Type B pancreatic cell (in vitro differentiated cells): Measurements from ENCODE around the gene TNFSF10. TPM values are rescaled to one million over a fixed set of nuclear protein-coding genes. Genes with fewer than 3 reads are reported as not detected.

Experiments used
- DNase-seq: peaks from one replicate; pipeline ENCODE4 v3.0.0; 2021; ENCODE audit warnings: mixed read lengths; ENCODE audit not compliant: unreplicated experiment; ENCODE audit errors: extremely low spot score
- H3K27ac Mint-ChIP-seq: 2 replicates; pipeline ENCODE4 v1.8.0; 2021; ENCODE audit warnings: mild to moderate bottlenecking, mixed read lengths
- H3K27me3 Mint-ChIP-seq: 2 replicates; pipeline ENCODE4 v1.8.0; 2021; ENCODE audit warnings: mixed read lengths
- H3K36me3 Mint-ChIP-seq: 2 replicates; pipeline ENCODE4 v1.8.0; 2021; ENCODE audit warnings: mixed read lengths
- H3K4me1 Mint-ChIP-seq: one replicate; pipeline ENCODE4 v1.8.0; 2021; ENCODE audit warnings: mixed read lengths; ENCODE audit not compliant: unreplicated experiment
- H3K4me3 Mint-ChIP-seq: 2 replicates; pipeline ENCODE4 v1.8.0; 2021; ENCODE audit warnings: mild to moderate bottlenecking, mixed read lengths
- H3K9me3 Mint-ChIP-seq: 2 replicates; pipeline ENCODE4 v1.8.0; 2021; ENCODE audit warnings: mixed read lengths
- CTCF ChIP-seq: fragments of 200-600 bp; sonication (generic); conservative IDR thresholded peaks from 2 replicates; pipeline ENCODE4 v1.5.0; 2021; ENCODE audit warnings: antibody characterized with exemption, mild to moderate bottlenecking
- total RNA-seq: library from RNA; stranded (reverse); gene quantifications from 2 replicates; pipeline ENCODE4 v1.2.1, GENCODE V29; 2021; ENCODE audit warnings: low replicate concordance

Gene TNFSF10
- total RNA-seq, 1 donor from 2014 or later = 48.1 TPM

DNA sequence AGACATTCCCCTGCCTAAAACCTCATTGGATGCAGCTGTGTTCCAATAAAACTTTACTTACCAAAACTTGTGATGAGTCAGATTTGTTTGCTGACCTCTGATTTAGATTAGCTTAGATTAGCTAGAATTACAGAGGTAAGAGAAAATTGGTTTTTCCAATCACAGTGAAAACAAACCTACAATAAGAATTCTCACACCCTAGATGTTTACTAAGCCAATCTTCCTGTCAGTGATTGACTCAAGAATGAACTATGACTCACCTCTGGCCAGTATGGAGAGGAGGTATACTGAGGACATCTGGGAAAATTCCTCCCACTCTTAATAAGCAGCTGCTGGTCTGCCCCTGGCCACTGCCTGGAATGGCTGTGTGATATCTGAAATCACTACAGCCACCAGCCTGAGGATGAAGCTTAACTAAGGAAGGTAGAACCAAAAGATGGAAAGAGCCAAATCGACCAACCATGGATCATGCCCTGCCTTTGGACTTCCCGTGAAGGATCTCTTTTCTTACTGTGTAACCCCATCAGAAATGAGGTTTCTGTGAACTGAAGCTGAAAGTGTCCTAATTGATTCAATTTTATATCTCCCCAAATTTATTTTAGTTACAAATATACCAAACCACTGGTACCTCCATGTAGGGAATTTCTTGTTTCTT lies 55.9 kb downstream of the TNFSF10 start:
- H3K4me3 Mint-ChIP-seq = no peak overlapping the region
- H3K36me3 Mint-ChIP-seq = no peaks in the 10 kb centered on the region
- H3K9me3 Mint-ChIP-seq = peaks cover 6% of the 10 kb centered on the region
- H3K27me3 Mint-ChIP-seq = peaks cover 8% of the 10 kb centered on the region
- no peak for TF ChIP-seq CTCF
- H3K27ac Mint-ChIP-seq = no peak overlapping the region
- H3K4me1 Mint-ChIP-seq = peaks cover 8% of the 10 kb centered on the region
- DNase-seq = no peak

GRCh38 chr3:172466553-172467130 lies 56.6 kb downstream of the TNFSF10 start:
- Mint-ChIP-seq H3K9me3 (peaks cover 6% of the 10 kb centered on the region), H3K4me3 (no peak overlapping the region), H3K36me3 (no peaks in the 10 kb centered on the region), H3K27me3 (peaks cover 8% of the 10 kb centered on the region), H3K4me1 (peaks cover 8% of the 10 kb centered on the region), H3K27ac (no peak overlapping the region)
- no peak for DNase-seq
- no peak for TF ChIP-seq CTCF

- H3K4me1 Mint-ChIP-seq = peaks cover 8% of the 10 kb centered on the region
- TF ChIP-seq CTCF = no peak
- H3K4me3 Mint-ChIP-seq = no peak overlapping the region
- peaks cover 8% of the 10 kb centered on the region for H3K27me3 Mint-ChIP-seq
- no peaks in the 10 kb centered on the region for H3K36me3 Mint-ChIP-seq
- no peak overlapping the region for H3K27ac Mint-ChIP-seq
- H3K9me3 Mint-ChIP-seq = peaks cover 6% of the 10 kb centered on the region
- no peak for DNase-seq
These were observed 57.9 kb downstream of the TNFSF10 start for GRCh38 chr3:172465281-172465680.

- H3K4me1 Mint-ChIP-seq = peaks cover 8% of the 10 kb centered on the region
- H3K27ac Mint-ChIP-seq = no peak overlapping the region
- H3K9me3 Mint-ChIP-seq = peaks cover 6% of the 10 kb centered on the region
- no peaks in the 10 kb centered on the region for H3K36me3 Mint-ChIP-seq
- no peak overlapping the region for H3K4me3 Mint-ChIP-seq
- DNase-seq = no peak
- no peak for TF ChIP-seq CTCF
- peaks cover 8% of the 10 kb centered on the region for H3K27me3 Mint-ChIP-seq
These were observed 58.9 kb downstream of the TNFSF10 start for GRCh38 chr3:172464306-172464705.

DNA sequence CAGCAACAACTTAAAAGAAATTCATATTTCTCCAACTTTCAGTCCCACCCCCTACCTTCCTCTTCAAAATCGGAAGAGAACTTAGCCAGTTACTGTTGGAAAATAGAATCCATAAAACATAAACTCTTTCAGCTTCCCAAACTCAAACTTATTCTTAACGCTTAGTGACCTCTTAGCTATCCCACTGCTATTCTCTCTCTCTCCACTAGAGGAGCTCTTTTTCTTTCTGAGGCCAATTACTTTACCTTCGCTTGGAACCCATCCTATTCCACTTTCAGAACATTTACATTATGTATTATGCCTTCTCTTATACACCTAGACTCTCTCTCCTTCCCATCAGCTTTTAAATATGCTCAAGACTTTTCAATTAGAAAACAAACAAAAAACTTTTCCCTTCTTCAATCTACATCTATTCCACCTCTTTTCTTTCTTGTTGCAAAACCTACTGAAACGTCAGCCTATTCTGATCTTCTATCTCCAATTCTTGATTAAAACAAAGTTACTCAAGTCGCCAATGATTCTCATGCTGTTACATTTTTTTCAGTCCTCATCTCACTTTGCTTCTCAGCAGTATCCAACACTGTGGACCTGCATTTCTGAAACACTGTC lies 61.6 kb downstream of the TNFSF10 start:
- Mint-ChIP-seq H3K27ac (no peak overlapping the region), H3K36me3 (no peaks in the 10 kb centered on the region), H3K4me3 (no peak overlapping the region), H3K27me3 (peaks cover 6% of the 10 kb centered on the region), H3K4me1 (no peaks in the 10 kb centered on the region), H3K9me3 (peaks cover under 1% of the 10 kb centered on the region)
- peak; percentile 87 for TF ChIP-seq CTCF
- no peak for DNase-seq
